ENCODE data around the gene SLC35F3. TPM values are rescaled to one million over a fixed set of nuclear protein-coding genes. Genes with fewer than 3 reads are reported as not detected.

SLC35F3 gene
- total and polyA plus RNA-seq, 2 experiments from 2014 or later: 1.0 to 3.2 TPM

DNA sequence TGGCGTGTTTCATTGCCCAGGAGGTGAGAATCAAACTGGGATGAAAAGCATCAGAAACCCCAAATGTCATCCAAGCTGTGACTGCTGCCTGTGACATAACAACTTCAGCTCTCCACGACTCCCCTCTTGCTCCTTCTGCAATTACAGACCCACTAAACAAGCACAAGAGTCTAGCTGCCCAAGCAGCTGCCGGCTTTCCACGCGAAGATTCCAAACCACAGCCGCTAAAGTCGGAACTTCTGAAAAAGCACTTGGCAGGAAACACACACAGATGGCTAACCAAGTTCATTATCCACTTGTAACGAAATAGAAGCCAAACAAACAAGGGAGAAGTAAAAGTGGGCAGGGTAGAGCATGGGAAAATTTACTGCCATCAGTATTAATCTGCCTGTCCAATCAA lies 198.1 kb downstream of the SLC35F3 start:
- Mint-ChIP-seq H3K27ac (no peak overlapping the region), H3K4me1 (no peaks in the 10 kb centered on the region), H3K36me3 (ENCODE audit: low read depth) (no peaks in the 10 kb centered on the region), H3K4me3 (no peak overlapping the region), H3K27me3 (ENCODE audit: insufficient read depth, low read depth, poor library complexity) (no peaks in the 10 kb centered on the region), H3K9me3 (no peaks in the 10 kb centered on the region)
- Histone ChIP-seq H4K20me1 (replicated peaks; ENCODE audit: insufficient read depth) (no peaks in the 10 kb centered on the region), H3K79me2 (replicated peaks; ENCODE audit: insufficient read depth) (no peaks in the 10 kb centered on the region), H3K9me2 (ENCODE audit: insufficient read depth) (peaks cover 5% of the 10 kb centered on the region), H3K36me3 (ENCODE audit: insufficient read depth) (no peaks in the 10 kb centered on the region), H3K27ac (ENCODE audit: low read depth) (no peak overlapping the region), H3F3A (replicated peaks; ENCODE audit: low read depth) (no peaks in the 10 kb centered on the region), H3K4me1 (ENCODE audit: insufficient read depth) (no peaks in the 10 kb centered on the region), H3K27me3 (ENCODE audit: insufficient read depth) (no peaks in the 10 kb centered on the region), H2AFZ (no peak overlapping the region), H3K4me3 (no peak overlapping the region), H3K4me2 (no peak overlapping the region)
- no peak for DNase-seq (ENCODE audit: low spot score)
- no peak for ATAC-seq
- TF ChIP-seq POLR2AphosphoS5 (IDR thresholded peaks at IDR 0.05; ENCODE audit: low read depth): no peak
- no peak for TF ChIP-seq ZNF331 (CRISPR knock-in tag; IDR thresholded peaks at IDR 0.05; ENCODE audit: low read depth)
- TF ChIP-seq, protein P1, sequence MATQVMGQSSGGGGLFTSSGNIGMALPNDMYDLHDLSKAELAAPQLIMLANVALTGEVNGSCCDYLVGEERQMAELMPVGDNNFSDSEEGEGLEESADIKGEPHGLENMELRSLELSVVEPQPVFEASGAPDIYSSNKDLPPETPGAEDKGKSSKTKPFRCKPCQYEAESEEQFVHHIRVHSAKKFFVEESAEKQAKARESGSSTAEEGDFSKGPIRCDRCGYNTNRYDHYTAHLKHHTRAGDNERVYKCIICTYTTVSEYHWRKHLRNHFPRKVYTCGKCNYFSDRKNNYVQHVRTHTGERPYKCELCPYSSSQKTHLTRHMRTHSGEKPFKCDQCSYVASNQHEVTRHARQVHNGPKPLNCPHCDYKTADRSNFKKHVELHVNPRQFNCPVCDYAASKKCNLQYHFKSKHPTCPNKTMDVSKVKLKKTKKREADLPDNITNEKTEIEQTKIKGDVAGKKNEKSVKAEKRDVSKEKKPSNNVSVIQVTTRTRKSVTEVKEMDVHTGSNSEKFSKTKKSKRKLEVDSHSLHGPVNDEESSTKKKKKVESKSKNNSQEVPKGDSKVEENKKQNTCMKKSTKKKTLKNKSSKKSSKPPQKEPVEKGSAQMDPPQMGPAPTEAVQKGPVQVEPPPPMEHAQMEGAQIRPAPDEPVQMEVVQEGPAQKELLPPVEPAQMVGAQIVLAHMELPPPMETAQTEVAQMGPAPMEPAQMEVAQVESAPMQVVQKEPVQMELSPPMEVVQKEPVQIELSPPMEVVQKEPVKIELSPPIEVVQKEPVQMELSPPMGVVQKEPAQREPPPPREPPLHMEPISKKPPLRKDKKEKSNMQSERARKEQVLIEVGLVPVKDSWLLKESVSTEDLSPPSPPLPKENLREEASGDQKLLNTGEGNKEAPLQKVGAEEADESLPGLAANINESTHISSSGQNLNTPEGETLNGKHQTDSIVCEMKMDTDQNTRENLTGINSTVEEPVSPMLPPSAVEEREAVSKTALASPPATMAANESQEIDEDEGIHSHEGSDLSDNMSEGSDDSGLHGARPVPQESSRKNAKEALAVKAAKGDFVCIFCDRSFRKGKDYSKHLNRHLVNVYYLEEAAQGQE (IDR thresholded peaks at IDR 0.05; ENCODE audit: unreplicated experiment): no peak
- TF ChIP-seq JUNB (IDR thresholded peaks at IDR 0.05; ENCODE audit: unreplicated experiment): no peak
- no peak for TF ChIP-seq STAT1 (IDR thresholded peaks at IDR 0.05; ENCODE audit: unreplicated experiment)
- TF ChIP-seq ZNF114 (CRISPR knock-in tag; IDR thresholded peaks at IDR 0.05): no peak
- TF ChIP-seq, protein P2, sequence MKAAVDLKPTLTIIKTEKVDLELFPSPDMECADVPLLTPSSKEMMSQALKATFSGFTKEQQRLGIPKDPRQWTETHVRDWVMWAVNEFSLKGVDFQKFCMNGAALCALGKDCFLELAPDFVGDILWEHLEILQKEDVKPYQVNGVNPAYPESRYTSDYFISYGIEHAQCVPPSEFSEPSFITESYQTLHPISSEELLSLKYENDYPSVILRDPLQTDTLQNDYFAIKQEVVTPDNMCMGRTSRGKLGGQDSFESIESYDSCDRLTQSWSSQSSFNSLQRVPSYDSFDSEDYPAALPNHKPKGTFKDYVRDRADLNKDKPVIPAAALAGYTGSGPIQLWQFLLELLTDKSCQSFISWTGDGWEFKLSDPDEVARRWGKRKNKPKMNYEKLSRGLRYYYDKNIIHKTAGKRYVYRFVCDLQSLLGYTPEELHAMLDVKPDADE (IDR thresholded peaks at IDR 0.05): no peak

DNA sequence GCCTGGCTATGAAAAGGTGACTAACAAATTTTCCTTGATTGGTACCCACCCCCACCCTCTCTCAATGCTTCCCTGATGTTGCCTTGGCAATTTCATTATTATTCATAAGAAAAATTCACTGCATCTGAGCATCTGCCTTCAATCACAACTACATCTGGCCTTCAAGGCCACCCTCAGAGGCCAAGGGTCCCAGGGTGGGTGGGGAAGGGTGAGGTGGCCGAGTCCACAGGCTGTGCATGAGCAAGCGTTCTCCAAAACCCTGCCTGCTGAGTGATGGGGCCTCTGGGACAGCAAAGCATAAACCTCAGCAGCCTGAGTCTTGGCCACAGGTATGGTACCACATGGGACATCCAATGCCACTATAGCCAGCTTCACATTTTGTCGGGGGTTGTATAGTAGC lies 198.7 kb downstream of the SLC35F3 start:
- H2AFZ ChIP-seq: no peak overlapping the region
- no peak for DNase-seq (ENCODE audit: low spot score)
- no peaks in the 10 kb centered on the region for H3K4me1 ChIP-seq (ENCODE audit: insufficient read depth)
- H4K20me1 ChIP-seq (replicated peaks; ENCODE audit: insufficient read depth): no peaks in the 10 kb centered on the region
- no peaks in the 10 kb centered on the region for H3K36me3 Mint-ChIP-seq (ENCODE audit: low read depth)
- no peaks in the 10 kb centered on the region for H3K27me3 Mint-ChIP-seq (ENCODE audit: insufficient read depth, low read depth, poor library complexity)
- H3K4me3 ChIP-seq: no peak overlapping the region
- H3K4me2 ChIP-seq: no peak overlapping the region
- H3K9me2 ChIP-seq (ENCODE audit: insufficient read depth): peaks cover 4% of the 10 kb centered on the region
- ATAC-seq: no peak
- H3K4me1 Mint-ChIP-seq: no peaks in the 10 kb centered on the region
- H3K27ac Mint-ChIP-seq: no peak overlapping the region
- no peak overlapping the region for H3K4me3 Mint-ChIP-seq
- no peaks in the 10 kb centered on the region for H3K9me3 Mint-ChIP-seq
- H3F3A ChIP-seq (replicated peaks; ENCODE audit: low read depth): no peaks in the 10 kb centered on the region
- no peaks in the 10 kb centered on the region for H3K36me3 ChIP-seq (ENCODE audit: insufficient read depth)
- H3K27me3 ChIP-seq (ENCODE audit: insufficient read depth): no peaks in the 10 kb centered on the region
- H3K79me2 ChIP-seq (replicated peaks; ENCODE audit: insufficient read depth): no peaks in the 10 kb centered on the region
- no peak overlapping the region for H3K27ac ChIP-seq (ENCODE audit: low read depth)
- no peak for TF ChIP-seq JUNB (IDR thresholded peaks at IDR 0.05; ENCODE audit: unreplicated experiment)
- TF ChIP-seq NANOG (IDR thresholded peaks at IDR 0.05; ENCODE audit: borderline replicate concordance): no peak
- no peak for TF ChIP-seq POLR2AphosphoS5 (IDR thresholded peaks at IDR 0.05; ENCODE audit: low read depth)
- TF ChIP-seq, protein P1 (IDR thresholded peaks at IDR 0.05; ENCODE audit: unreplicated experiment): no peak
- no peak for TF ChIP-seq EZH2phosphoT487 (IDR thresholded peaks at IDR 0.05; ENCODE audit: unreplicated experiment)
- no peak for TF ChIP-seq ZNF114 (CRISPR knock-in tag; IDR thresholded peaks at IDR 0.05)
- TF ChIP-seq, protein P2 (IDR thresholded peaks at IDR 0.05): no peak
